Activated T-helper 1 cell treated with anti-CD3 and anti-CD28 coated beads, Interleukin-12 subunit alpha, Interleukin-12 subunit beta, Interleukin-2, Interleukin-4 antibody, amounts not matched to agents 30 ng/mL and 10 ng/mL and 1 ng/mL, durations not matched to agents 14 hours and 24 hours and 36 hours (primary cell): Measurements from ENCODE around the gene ZEB2. TPM values are rescaled to one million over a fixed set of nuclear protein-coding genes. Genes with fewer than 3 reads are reported as not detected.

Source experiments
- DNase-seq: peaks from one replicate; pipeline ENCODE4 v3.0.0; 2021; ENCODE audit warnings: low spot score
- H3K27ac Mint-ChIP-seq: one replicate; pipeline ENCODE4 v1.8.0; 2021; ENCODE audit warnings: mild to moderate bottlenecking, mixed read lengths
- H3K27me3 Mint-ChIP-seq: one replicate; pipeline ENCODE4 v1.8.0; 2022; ENCODE audit warnings: mild to moderate bottlenecking, moderate library complexity, mixed read lengths; ENCODE audit not compliant: insufficient read depth
- H3K36me3 Mint-ChIP-seq: one replicate; pipeline ENCODE4 v1.8.0; 2021; ENCODE audit warnings: low read depth, mixed read lengths
- H3K4me1 Mint-ChIP-seq: one replicate; pipeline ENCODE4 v1.8.0; 2021; ENCODE audit warnings: low read depth, mixed read lengths
- H3K4me3 Mint-ChIP-seq: one replicate; pipeline ENCODE4 v1.8.0; 2021; ENCODE audit warnings: mild to moderate bottlenecking, moderate library complexity, mixed read lengths
- H3K9me3 Mint-ChIP-seq: one replicate; pipeline ENCODE4 v1.8.0; 2021; ENCODE audit warnings: mixed read lengths
- intact Hi-C: fragments of 100-400 bp; cut with micrococcal nuclease; formaldehyde crosslinking; loops from one replicate; pipeline ENCODE4 v1.15.1; 2024
- total RNA-seq: library from RNA; stranded (reverse); gene quantifications from 2 replicates; pipeline ENCODE4 v1.2.3, GENCODE V29; 2022

ZEB2 gene
- 25.1 and 27.8 TPM in 2 replicates for total RNA-seq

GRCh38 chr2:144519934-144520731 lies at the start of gene ZEB2:
Gene ZEB2 (minus strand): TSS chr2:144520119. CDS start chr2:144517350, 2,769 bp downstream.
- Mint-ChIP-seq H3K27ac (no peak within 1 kb of the TSS), H3K4me1 (peaks cover 28% of the 10 kb centered on the region), H3K4me3 (no peak within 1 kb of the TSS), H3K36me3 (peaks cover 4% of the 10 kb centered on the region), H3K27me3 (peaks cover 38% of the 10 kb centered on the region), H3K9me3 (no peaks in the 10 kb centered on the region)
- DNase-seq = no peak
- intact Hi-C loops = loop anchor here (1.0 to 5.0 kb wide), 11 partner anchors 28 to 1391 kb away; partner anchors contain the start of gene ARHGAP15

DNA sequence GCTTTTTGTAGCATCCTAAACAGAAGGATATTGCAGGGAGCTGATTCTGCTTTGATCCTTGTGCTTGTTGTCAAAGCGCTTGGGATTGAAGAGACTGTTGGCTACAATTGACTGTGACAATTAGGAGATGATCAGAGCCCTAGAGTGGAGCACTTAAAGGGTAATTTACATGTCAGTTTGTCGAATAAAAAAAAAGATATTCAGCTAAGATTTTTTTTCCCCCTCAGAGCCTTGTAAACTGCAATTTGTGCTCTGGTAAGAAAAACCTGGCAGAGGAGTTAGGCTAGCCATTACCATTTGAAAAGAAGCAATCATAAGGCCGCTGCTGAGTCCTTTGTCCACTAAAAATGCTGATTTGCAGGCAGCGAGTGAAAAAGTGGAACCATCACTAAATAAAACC lies 47.8 kb upstream of the ZEB2 start:
- Mint-ChIP-seq H3K27me3 (peaks cover 3% of the 10 kb centered on the region), H3K9me3 (no peaks in the 10 kb centered on the region), H3K27ac (no peak overlapping the region), H3K36me3 (no peaks in the 10 kb centered on the region), H3K4me1 (peaks cover 6% of the 10 kb centered on the region), H3K4me3 (no peak overlapping the region)
- intact Hi-C loops = no loop called here
- no peak for DNase-seq

- H3K27ac Mint-ChIP-seq = no peak overlapping the region
- H3K4me1 Mint-ChIP-seq = peaks cover 6% of the 10 kb centered on the region
- no peak overlapping the region for H3K4me3 Mint-ChIP-seq
- H3K9me3 Mint-ChIP-seq = no peaks in the 10 kb centered on the region
- DNase-seq = no peak
- peaks cover 6% of the 10 kb centered on the region for H3K27me3 Mint-ChIP-seq
- H3K36me3 Mint-ChIP-seq = no peaks in the 10 kb centered on the region
- intact Hi-C loops = no loop called here
Measured at GRCh38 chr2:144566448-144566847, 46.5 kb upstream of the ZEB2 start.

- H3K4me3 Mint-ChIP-seq = no peak overlapping the region
- no peak overlapping the region for H3K27ac Mint-ChIP-seq
- intact Hi-C loops = no loop called here
- no peaks in the 10 kb centered on the region for H3K4me1 Mint-ChIP-seq
- H3K36me3 Mint-ChIP-seq = no peaks in the 10 kb centered on the region
- H3K27me3 Mint-ChIP-seq = peaks cover 11% of the 10 kb centered on the region
- H3K9me3 Mint-ChIP-seq = no peaks in the 10 kb centered on the region
- no peak for DNase-seq
Measured at GRCh38 chr2:144560251-144560650, 40.3 kb upstream of the ZEB2 start.

GRCh38 chr2:144559681-144560080 lies 39.8 kb upstream of the ZEB2 start:
- Mint-ChIP-seq H3K27ac (no peak overlapping the region), H3K4me3 (no peak overlapping the region), H3K9me3 (no peaks in the 10 kb centered on the region), H3K36me3 (no peaks in the 10 kb centered on the region), H3K4me1 (no peaks in the 10 kb centered on the region), H3K27me3 (peaks cover 17% of the 10 kb centered on the region)
- DNase-seq = no peak
- intact Hi-C loops = no loop called here

DNA sequence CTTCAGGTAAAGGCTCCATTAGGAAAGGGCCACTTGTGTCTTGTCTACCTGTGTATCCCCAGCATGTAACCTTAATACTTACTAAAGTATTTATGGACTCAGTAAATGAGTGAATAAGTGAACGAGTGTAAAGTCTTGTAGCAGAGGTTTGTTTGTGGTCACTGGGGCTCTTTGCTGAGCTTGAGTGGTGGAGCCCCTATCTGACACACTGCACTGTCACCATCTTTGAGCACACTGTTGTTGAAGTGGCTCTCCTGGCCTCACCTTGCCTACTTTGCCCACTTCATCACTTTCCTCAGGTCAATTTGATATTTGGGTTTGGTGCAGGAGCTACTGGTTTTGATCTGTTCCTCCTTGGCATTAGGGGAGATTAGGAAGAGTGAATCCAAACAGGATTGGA lies 39.3 kb upstream of the ZEB2 start:
- Mint-ChIP-seq H3K27ac (no peak overlapping the region), H3K27me3 (peaks cover 17% of the 10 kb centered on the region), H3K36me3 (no peaks in the 10 kb centered on the region), H3K4me3 (no peak overlapping the region), H3K9me3 (no peaks in the 10 kb centered on the region), H3K4me1 (no peaks in the 10 kb centered on the region)
- intact Hi-C loops = no loop called here
- DNase-seq = no peak

DNA sequence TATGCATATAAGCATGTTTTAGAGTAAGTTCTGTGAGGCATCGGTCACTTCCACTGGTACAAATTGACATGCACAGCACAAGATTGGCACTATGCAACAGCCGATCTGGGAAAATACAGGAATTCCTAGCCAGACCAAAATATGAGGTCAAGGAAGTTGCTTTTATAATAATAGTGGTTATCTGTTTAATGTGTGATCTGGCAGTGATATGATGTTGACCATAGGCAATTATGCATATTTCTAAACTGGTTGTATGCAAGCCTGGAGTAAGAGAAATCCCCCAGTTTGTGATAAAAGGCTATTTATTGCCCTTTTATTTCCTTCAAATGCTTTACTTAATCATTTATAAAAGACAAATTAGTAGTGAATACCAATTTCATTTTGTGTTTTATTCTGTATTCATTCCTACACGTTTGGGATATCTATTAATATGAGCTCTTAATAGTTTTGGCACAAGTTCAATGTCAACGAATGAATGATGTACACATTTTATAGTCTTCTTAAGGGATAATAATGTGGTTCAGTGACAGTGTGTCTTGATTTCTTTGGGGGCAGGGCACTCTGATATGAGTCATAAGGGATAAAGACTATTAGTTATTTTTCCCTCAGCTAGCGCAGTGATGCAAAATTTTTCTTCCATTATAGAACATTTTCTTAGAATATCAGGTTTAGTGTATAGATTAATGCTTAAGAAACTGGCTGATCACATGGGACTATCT lies 34.7 kb upstream of the ZEB2 start:
- H3K27ac Mint-ChIP-seq = no peak overlapping the region
- no peaks in the 10 kb centered on the region for H3K9me3 Mint-ChIP-seq
- H3K27me3 Mint-ChIP-seq = peaks cover 16% of the 10 kb centered on the region
- intact Hi-C loops = no loop called here
- no peak for DNase-seq
- no peak overlapping the region for H3K4me3 Mint-ChIP-seq
- no peaks in the 10 kb centered on the region for H3K36me3 Mint-ChIP-seq
- H3K4me1 Mint-ChIP-seq = peaks cover 6% of the 10 kb centered on the region

DNA sequence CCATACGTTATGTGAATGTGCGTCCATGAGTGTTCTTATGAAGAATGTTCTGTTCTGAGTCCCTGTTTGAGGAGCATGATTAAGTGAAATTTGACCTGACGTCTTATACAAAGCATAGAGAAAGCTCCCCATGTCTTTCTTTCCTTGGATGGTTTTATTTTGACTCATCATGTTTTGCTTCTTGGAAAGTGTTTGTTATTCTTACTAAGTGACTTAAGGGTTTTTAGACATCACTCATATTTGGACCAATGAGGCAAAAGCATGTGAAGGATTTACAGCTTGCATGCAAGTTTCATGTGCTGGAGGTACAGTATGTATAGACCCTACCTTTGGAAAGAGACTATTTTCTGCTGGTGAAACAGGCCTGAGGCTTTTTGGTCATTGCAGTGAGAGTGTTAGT lies 33.5 kb upstream of the ZEB2 start:
- Mint-ChIP-seq H3K27ac (no peak overlapping the region), H3K4me3 (no peak overlapping the region), H3K4me1 (peaks cover 6% of the 10 kb centered on the region), H3K9me3 (no peaks in the 10 kb centered on the region), H3K36me3 (no peaks in the 10 kb centered on the region), H3K27me3 (peaks cover 16% of the 10 kb centered on the region)
- DNase-seq = no peak
- intact Hi-C loops = loop anchor here (2.0 kb wide), 1 partner anchor 35 kb away; no protein-coding TSS in a partner anchor

- H3K36me3 Mint-ChIP-seq = no peaks in the 10 kb centered on the region
- H3K4me3 Mint-ChIP-seq = no peak overlapping the region
- H3K4me1 Mint-ChIP-seq = peaks cover 6% of the 10 kb centered on the region
- intact Hi-C loops = loop anchor here (2.0 kb wide), 1 partner anchor 34 kb away; no protein-coding TSS in a partner anchor
- DNase-seq = no peak
- peaks cover 16% of the 10 kb centered on the region for H3K27me3 Mint-ChIP-seq
- no peak overlapping the region for H3K27ac Mint-ChIP-seq
- no peaks in the 10 kb centered on the region for H3K9me3 Mint-ChIP-seq
Measured at GRCh38 chr2:144552821-144553220, 32.9 kb upstream of the ZEB2 start.

DNA sequence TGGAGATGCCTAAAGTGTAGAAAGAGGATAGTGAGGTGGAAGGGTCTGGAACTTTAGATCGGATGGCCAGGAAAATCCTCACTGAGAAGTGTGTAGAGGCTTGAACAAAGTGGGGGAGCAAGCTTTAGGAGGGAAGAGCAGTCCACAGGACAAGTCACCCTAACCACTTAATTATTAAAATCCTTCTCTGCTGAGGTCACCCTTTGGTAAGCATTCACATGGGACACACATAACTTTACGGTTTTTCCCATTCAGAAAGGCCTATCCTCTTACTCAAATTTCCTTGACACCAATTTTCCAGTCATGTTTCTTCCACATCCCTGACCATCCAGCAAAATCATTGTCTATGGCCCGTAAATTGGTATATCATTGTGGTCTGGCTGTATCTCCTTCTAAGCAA lies 31.0 kb upstream of the ZEB2 start:
- H3K4me1 Mint-ChIP-seq = peaks cover 6% of the 10 kb centered on the region
- peaks cover 16% of the 10 kb centered on the region for H3K27me3 Mint-ChIP-seq
- H3K27ac Mint-ChIP-seq = no peak overlapping the region
- no peak overlapping the region for H3K4me3 Mint-ChIP-seq
- no peaks in the 10 kb centered on the region for H3K36me3 Mint-ChIP-seq
- H3K9me3 Mint-ChIP-seq = no peaks in the 10 kb centered on the region
- intact Hi-C loops = no loop called here
- DNase-seq = no peak

DNA sequence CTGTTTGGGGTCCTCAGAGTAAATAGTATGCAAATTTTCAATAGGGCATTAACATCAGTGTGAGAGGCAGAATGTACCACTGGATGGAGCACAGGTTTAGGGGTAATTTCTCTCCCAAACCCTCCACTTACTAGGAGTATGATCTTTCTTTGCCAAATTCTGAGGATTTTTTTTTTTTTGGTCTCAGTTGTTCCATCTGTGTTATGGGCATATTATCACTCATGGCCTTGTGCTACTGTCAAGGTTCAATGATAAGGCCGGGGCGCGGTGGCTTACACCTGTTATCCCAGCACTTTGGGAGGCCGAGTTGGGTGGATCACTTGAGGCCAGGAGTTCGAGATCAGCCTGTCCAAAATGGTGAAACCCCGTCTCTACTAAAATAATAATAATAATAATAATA lies 30.2 kb upstream of the ZEB2 start:
- peaks cover 12% of the 10 kb centered on the region for H3K27me3 Mint-ChIP-seq
- peaks cover 6% of the 10 kb centered on the region for H3K4me1 Mint-ChIP-seq
- H3K36me3 Mint-ChIP-seq = no peaks in the 10 kb centered on the region
- intact Hi-C loops = no loop called here
- H3K9me3 Mint-ChIP-seq = no peaks in the 10 kb centered on the region
- no peak overlapping the region for H3K27ac Mint-ChIP-seq
- no peak overlapping the region for H3K4me3 Mint-ChIP-seq
- no peak for DNase-seq

DNA sequence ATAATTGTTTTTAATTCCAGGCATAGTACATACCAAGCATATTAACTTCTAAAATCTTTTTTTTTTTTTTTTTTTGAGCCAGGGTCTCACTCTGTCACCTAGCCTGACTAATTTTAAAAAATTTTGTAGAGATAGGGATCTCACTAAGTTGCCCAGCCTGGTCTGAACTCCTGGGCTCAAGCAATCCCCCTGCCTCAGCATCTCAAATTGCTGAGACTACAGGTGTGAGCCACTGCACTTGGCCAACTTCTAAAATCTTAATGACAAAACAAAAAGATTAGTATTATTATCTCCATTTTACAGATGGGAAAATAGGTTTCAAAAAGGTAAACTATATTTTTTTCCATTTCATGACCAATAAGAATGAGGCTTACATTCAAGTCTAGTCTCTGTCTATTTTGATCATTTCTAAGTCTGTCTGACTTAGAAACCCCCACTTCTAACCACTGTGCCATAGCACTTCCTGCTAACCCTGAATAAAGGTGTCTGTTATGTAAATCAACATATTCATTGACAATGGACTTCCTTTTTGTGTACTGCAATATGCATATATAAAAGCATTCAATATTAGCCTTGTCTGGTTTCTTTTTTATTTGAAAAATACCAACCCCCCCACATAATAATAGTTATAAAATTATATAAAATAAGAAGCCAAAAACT lies 28.7 kb upstream of the ZEB2 start:
- intact Hi-C loops = loop anchor here (1.0 kb wide), 1 partner anchor 28 kb away; the partner anchor contains the start of gene ZEB2
- H3K4me3 Mint-ChIP-seq = no peak overlapping the region
- H3K27ac Mint-ChIP-seq = no peak overlapping the region
- H3K36me3 Mint-ChIP-seq = no peaks in the 10 kb centered on the region
- no peaks in the 10 kb centered on the region for H3K9me3 Mint-ChIP-seq
- DNase-seq = no peak
- peaks cover 6% of the 10 kb centered on the region for H3K4me1 Mint-ChIP-seq
- peaks cover 8% of the 10 kb centered on the region for H3K27me3 Mint-ChIP-seq

DNA sequence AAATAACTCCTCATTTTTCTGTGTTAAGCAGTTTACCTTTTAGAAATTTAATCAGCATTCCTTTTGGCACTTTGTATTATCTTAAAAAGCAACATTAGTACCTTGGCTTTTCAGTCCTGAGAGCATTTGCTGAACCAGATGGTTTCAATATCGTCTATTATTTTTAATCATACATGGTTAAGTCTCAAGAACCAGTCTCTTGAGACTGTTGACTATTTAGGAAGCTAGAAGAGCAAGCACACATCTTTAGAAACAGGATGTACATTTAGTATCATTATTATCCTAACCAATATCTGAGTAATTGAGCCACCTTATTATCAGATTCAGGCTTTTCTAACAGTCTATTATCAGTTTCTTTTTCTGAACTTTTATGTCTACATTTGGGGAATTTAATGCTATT lies 28.2 kb upstream of the ZEB2 start:
- intact Hi-C loops = loop anchor here (1.0 kb wide), 1 partner anchor 28 kb away; the partner anchor contains the start of gene ZEB2
- Mint-ChIP-seq H3K27me3 (peaks cover 5% of the 10 kb centered on the region), H3K4me3 (no peak overlapping the region), H3K9me3 (no peaks in the 10 kb centered on the region), H3K27ac (no peak overlapping the region), H3K36me3 (no peaks in the 10 kb centered on the region), H3K4me1 (peaks cover under 1% of the 10 kb centered on the region)
- DNase-seq = no peak
